Tibial nerve (tissue), 4 donors: ENCODE measurements around the gene ROR1. TPM values are rescaled to one million over a fixed set of nuclear protein-coding genes. Genes with fewer than 3 reads are reported as not detected.

Experiments
- DNase-seq, 2 donors: peaks; one replicate each; pipeline ENCODE4 v3.0.0-alpha.2; 2019; ENCODE audit warnings: low spot score in 2 of 2
- H3K27ac ChIP-seq, 4 donors: fragments of 200-600 bp; sonication (generic) in 3 of 4; one replicate each; pipeline ENCODE4 v1.5.1; 2017 to 2019; ENCODE audit warnings: mild to moderate bottlenecking in 1 of 4
- H3K27me3 ChIP-seq, 2 donors: fragments of 200-600 bp; sonication (generic) in 1 of 2; one replicate each; pipeline versions ENCODE4 v1.5.1 to v1.6.0; 2017 to 2019
- H3K36me3 ChIP-seq, 3 donors: fragments of 200-600 bp; sonication (generic); one replicate each; pipeline ENCODE4 v1.5.1; 2018 to 2019
- H3K4me1 ChIP-seq, 4 donors: fragments of 200-600 bp; sonication (generic) in 3 of 4; one replicate each; pipeline ENCODE4 v1.5.1; 2017 to 2019
- H3K4me3 ChIP-seq, 4 donors: fragments of 200-600 bp; sonication (generic) in 3 of 4; one replicate each; pipeline ENCODE4 v1.5.1; 2017 to 2019; ENCODE audit warnings: mild to moderate bottlenecking in 1 of 4, moderate library complexity in 1 of 4
- H3K9me3 ChIP-seq, 4 donors: fragments of 200-600 bp; sonication (generic) in 3 of 4; one replicate each; pipeline ENCODE4 v1.5.1; 2017 to 2019
- EP300 ChIP-seq, 2 donors: sonication (generic); formaldehyde crosslinking; IDR thresholded peaks; one replicate each; pipeline ENCODE4 v1.6.1; 2017; ENCODE audit warnings: antibody characterized with exemption in 2 of 2, mild to moderate bottlenecking in 1 of 2
- POLR2A ChIP-seq, 2 donors: fragments of 450-650 bp; IDR thresholded peaks; one replicate each; pipeline ENCODE4 v1.6.1; 2017; ENCODE audit warnings: antibody characterized with exemption in 2 of 2, mild to moderate bottlenecking in 2 of 2, moderate library complexity in 2 of 2
- WGBS, 2 donors: methylation state at CpG; one replicate each; pipeline ENCODE4 v1.1.5; 2018; 5-methylcytosine and 5-hydroxymethylcytosine counted together
- total RNA-seq, 4 donors: library from RNA; depleted of rRNA; stranded (reverse); fragments of >200 nt; gene quantifications; one replicate each; pipeline ENCODE4 v1.1.0, GENCODE V29; 2016
- TF ChIP-seq, protein P1 (sequence below), 5 experiments: fragments of 200-600 bp in 3 of 5; fragments of 450-650 bp in 2 of 5; sonication (generic) in 3 of 5; IDR thresholded peaks; one replicate each; pipeline ENCODE4 v1.5.1; 2016 to 2019; ENCODE audit warnings: antibody characterized with exemption in 5 of 5, mild to moderate bottlenecking in 3 of 5, moderate library complexity in 2 of 5

The ROR1 gene
- total RNA-seq, 4 donors from 2014 or later, result 10.5 to 47.7 (median 43.7) TPM

DNA sequence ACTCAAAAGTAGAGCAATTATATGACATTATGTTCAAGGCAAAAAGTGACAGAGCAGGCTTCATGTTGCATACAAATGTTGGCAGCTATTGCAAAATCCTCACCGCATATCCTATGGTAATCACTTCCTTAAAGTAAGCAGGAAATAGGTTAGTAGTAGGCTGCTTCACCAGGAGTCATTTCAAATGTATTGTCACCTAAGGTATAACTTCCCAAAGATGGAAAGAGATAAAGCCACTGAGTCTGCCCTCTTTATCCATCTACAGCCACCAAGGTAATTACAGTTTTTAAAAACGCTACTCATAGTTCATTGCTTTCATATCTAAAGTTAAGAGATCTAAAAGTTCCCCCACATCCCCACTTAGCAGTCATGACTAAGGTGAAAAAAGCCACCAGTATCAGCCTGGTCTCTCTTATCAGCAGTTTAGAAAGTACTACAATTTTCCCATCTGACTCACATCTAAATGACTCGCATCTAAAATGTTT is 398.0 kb downstream of the ROR1 start:
- peaks cover 0 to 5% (median 0%) of the 10 kb centered on the region in 4 donors for H3K4me1 ChIP-seq
- no peak for DNase-seq
- H3K9me3 ChIP-seq, result no peaks in the 10 kb centered on the region
- H3K36me3 ChIP-seq, result no peaks in the 10 kb centered on the region
- no peak overlapping the region for H3K4me3 ChIP-seq
- peak overlapping the region in 1 of 4 donors; percentile 4 for H3K27ac ChIP-seq
- no peak for TF ChIP-seq POLR2A (IDR thresholded peaks at IDR 0.05)
- TF ChIP-seq, protein P1, sequence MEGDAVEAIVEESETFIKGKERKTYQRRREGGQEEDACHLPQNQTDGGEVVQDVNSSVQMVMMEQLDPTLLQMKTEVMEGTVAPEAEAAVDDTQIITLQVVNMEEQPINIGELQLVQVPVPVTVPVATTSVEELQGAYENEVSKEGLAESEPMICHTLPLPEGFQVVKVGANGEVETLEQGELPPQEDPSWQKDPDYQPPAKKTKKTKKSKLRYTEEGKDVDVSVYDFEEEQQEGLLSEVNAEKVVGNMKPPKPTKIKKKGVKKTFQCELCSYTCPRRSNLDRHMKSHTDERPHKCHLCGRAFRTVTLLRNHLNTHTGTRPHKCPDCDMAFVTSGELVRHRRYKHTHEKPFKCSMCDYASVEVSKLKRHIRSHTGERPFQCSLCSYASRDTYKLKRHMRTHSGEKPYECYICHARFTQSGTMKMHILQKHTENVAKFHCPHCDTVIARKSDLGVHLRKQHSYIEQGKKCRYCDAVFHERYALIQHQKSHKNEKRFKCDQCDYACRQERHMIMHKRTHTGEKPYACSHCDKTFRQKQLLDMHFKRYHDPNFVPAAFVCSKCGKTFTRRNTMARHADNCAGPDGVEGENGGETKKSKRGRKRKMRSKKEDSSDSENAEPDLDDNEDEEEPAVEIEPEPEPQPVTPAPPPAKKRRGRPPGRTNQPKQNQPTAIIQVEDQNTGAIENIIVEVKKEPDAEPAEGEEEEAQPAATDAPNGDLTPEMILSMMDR (IDR thresholded peaks at IDR 0.05), result no peak
- no peak for TF ChIP-seq EP300 (IDR thresholded peaks at IDR 0.05)
- H3K27me3 ChIP-seq, result no peaks in the 10 kb centered on the region
- 68% methylated on average over 3 of the region's 3 CpGs for WGBS, 2 donors

DNA sequence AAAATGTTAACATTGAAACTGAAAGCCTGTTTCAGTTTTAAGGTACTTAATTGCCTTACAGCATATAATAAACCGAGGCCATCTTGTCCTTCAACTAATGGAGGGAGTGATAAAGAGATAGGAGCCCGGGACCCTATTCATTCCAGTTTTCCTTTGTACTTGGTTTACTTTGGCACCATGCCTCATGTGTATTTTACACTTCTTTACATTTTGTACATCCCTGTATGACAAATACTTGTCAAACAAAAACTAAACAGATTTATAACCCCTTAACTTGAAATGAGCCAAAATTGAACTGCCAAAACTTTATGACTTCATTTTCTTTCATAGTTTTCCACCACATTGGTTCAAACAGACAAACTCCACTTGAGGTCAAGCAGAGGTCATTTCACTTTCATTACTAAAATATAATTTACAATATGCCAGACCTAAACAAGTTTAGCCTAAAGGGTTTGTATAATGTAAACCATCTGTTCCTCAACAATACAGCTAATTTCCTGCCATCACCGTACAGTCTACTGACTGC is 398.7 kb downstream of the ROR1 start:
- Histone ChIP-seq H3K9me3 (no peaks in the 10 kb centered on the region), H3K4me3 (no peak overlapping the region), H3K36me3 (peaks cover 0 to 5% (median 0%) of the 10 kb centered on the region in 3 donors), H3K4me1 (peaks cover 0 to 5% (median 0%) of the 10 kb centered on the region in 4 donors), H3K27ac (peak overlapping the region in 1 of 4 donors; percentile 4), H3K27me3 (no peaks in the 10 kb centered on the region)
- no peak for DNase-seq
- no peak for TF ChIP-seq POLR2A (IDR thresholded peaks at IDR 0.05)
- WGBS, 2 donors, result 35 to 51% methylated on average over 3 of the region's 3 CpGs

DNA sequence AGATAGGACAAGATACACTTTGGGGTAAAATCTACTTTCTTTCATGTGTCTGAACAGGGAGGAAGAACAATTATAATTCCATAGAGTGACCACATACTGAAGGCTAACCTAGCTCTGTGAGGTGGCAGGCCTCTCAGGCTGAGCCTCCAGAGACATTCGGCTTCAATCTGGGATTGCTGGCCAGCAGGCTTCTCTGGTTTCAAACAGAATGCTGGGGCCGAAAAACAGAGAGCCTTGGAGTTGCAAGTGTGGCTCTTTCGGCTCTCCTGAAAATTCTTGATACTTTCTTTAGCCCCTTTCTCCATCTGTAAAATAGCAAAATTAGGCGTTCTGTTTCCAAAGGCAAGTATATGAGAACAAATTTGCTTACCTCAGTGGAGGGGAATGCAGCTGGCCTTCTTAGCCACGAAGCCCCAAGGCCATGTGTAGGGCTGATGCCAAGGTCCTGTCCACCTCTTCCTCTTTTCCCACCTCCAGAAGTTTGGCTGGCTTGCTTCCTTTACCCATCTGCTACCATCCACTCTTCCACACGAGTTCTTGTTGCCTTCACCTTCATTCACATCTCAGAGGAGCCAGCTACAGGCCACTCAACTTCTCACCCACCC is 399.6 kb downstream of the ROR1 start:
- Histone ChIP-seq H3K4me1 (peaks cover 0 to 5% (median 0%) of the 10 kb centered on the region in 4 donors), H3K27me3 (no peaks in the 10 kb centered on the region), H3K9me3 (no peaks in the 10 kb centered on the region), H3K27ac (no peak overlapping the region), H3K4me3 (no peak overlapping the region), H3K36me3 (peaks cover 0 to 15% (median 0%) of the 10 kb centered on the region in 3 donors)
- no peak for DNase-seq
- 71 to 78% methylated on average over 6 of the region's 6 CpGs for WGBS, 2 donors
- TF ChIP-seq POLR2A (IDR thresholded peaks at IDR 0.05) (no peak), EP300 (IDR thresholded peaks at IDR 0.05) (no peak)
- TF ChIP-seq, protein P1 (IDR thresholded peaks at IDR 0.05), result no peak

DNA sequence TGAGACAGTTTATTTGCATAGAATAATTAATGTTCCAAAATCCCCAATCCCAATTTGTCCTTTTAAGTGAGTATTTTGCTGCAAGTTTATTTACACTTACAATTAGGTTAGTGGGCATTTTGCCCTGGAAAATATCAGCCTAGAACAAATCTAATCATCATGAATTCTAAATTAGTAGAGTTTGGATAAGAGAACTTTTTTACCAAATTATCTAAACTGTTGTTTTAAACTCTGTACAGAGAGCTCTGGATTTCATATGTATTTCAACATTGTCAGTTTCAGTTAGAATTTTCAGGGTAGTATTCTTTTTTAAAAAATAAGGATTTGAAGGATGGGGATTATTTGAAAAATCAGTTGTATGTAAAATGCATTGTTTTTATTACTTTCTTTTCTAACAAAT is 401.8 kb downstream of the ROR1 start:
- TF ChIP-seq EP300 (IDR thresholded peaks at IDR 0.05), result no peak
- TF ChIP-seq, protein P1 (IDR thresholded peaks at IDR 0.05), result no peak
- peaks cover 0 to 7% (median 1%) of the 10 kb centered on the region in 4 donors for H3K4me1 ChIP-seq

DNA sequence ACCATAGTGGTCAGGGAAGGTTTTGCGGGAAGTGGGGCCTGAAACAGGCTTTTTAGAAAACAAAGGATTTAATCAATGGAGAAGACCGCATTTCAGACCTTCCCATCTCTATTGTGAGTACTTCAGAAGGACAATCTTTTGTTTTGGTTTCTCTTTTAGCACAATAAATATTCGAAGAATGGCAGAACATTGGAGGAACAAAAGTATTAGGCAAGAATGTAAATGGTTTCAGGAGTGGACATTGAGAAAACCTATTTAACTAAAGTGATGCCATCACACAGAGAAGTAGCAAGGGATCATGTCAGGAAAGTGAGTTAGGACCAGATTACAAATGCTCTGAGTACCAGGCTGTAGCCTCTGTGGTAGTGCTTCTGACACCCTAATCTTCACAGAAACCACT is 402.8 kb downstream of the ROR1 start:
- no peak overlapping the region for H3K27ac ChIP-seq
- no peak for DNase-seq

More for the DNA sequence above, 401.8 kb downstream of the ROR1 start:
- Histone ChIP-seq H3K27ac (no peak overlapping the region), H3K36me3 (peaks cover 0 to 16% (median 0%) of the 10 kb centered on the region in 3 donors), H3K9me3 (no peaks in the 10 kb centered on the region), H3K27me3 (no peaks in the 10 kb centered on the region), H3K4me3 (no peak overlapping the region)
- no peak for DNase-seq

More for the DNA sequence above, 402.8 kb downstream of the ROR1 start:
- TF ChIP-seq, protein P1 (IDR thresholded peaks at IDR 0.05), result no peak
- TF ChIP-seq POLR2A (IDR thresholded peaks at IDR 0.05) (no peak), EP300 (IDR thresholded peaks at IDR 0.05) (no peak)
- H3K36me3 ChIP-seq, result peaks cover 0 to 16% (median 0%) of the 10 kb centered on the region in 3 donors
- H3K9me3 ChIP-seq, result no peaks in the 10 kb centered on the region
- H3K4me3 ChIP-seq, result no peak overlapping the region
- H3K27me3 ChIP-seq, result no peaks in the 10 kb centered on the region
- H3K4me1 ChIP-seq, result peaks cover 0 to 7% (median 1%) of the 10 kb centered on the region in 4 donors
- 87 to 88% methylated on average over 3 of the region's 3 CpGs for WGBS, 2 donors
